ENCODE measurements around the gene PWP1. TPM values are rescaled to one million over a fixed set of nuclear protein-coding genes. Genes with fewer than 3 reads are reported as not detected.

The PWP1 gene
- total RNA-seq, 1 experiment from 2014 or later, result 49.7 TPM

DNA sequence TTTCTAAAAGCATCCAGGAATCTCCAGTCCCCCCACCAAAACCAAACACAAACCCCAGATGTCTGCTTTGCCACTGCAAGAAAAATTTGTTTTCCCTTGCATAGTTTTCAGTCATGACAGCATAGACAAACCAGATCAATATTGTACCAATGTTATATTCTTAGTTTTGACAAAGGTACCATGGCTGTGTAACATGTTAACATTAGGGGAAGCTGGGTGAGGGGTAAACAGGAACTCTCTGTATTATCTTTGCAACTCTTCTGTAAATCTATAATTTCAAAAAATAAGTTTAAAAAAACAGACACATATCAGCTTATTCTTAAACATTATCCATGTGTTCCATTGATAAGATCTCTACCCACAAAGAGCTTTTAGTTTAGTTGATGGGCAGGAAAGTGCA, 44.4 kb upstream of the PWP1 start:
- H3K23me2 ChIP-seq (ENCODE audit: insufficient read length, low read depth, low read length, poor library complexity, severe bottlenecking), result no peaks in the 10 kb centered on the region
- no peak for DNase-seq
- no peak overlapping the region for H2BK20ac ChIP-seq (ENCODE audit: low read depth, low read length, poor library complexity, severe bottlenecking)
- H2BK120ac ChIP-seq (ENCODE audit: low read depth, low read length, poor library complexity, severe bottlenecking), result no peak overlapping the region
- TF ChIP-seq, protein P1, sequence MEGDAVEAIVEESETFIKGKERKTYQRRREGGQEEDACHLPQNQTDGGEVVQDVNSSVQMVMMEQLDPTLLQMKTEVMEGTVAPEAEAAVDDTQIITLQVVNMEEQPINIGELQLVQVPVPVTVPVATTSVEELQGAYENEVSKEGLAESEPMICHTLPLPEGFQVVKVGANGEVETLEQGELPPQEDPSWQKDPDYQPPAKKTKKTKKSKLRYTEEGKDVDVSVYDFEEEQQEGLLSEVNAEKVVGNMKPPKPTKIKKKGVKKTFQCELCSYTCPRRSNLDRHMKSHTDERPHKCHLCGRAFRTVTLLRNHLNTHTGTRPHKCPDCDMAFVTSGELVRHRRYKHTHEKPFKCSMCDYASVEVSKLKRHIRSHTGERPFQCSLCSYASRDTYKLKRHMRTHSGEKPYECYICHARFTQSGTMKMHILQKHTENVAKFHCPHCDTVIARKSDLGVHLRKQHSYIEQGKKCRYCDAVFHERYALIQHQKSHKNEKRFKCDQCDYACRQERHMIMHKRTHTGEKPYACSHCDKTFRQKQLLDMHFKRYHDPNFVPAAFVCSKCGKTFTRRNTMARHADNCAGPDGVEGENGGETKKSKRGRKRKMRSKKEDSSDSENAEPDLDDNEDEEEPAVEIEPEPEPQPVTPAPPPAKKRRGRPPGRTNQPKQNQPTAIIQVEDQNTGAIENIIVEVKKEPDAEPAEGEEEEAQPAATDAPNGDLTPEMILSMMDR (conservative IDR thresholded peaks at IDR 0.05), result no peak
- H2BK15ac ChIP-seq (ENCODE audit: low read depth, low read length), result no peak overlapping the region
- H3K27me3 ChIP-seq (ENCODE audit: insufficient read depth, low read length), result no peaks in the 10 kb centered on the region
- H3K79me1 ChIP-seq (ENCODE audit: insufficient read depth, low read depth, low read length, poor library complexity, severe bottlenecking), result no peaks in the 10 kb centered on the region
- H3K79me2 ChIP-seq (ENCODE audit: insufficient read depth, low read length), result no peaks in the 10 kb centered on the region
- H4K20me1 ChIP-seq (ENCODE audit: control insufficient read depth, insufficient read depth, insufficient read length), result no peaks in the 10 kb centered on the region
- no peak overlapping the region for H3K18ac ChIP-seq (ENCODE audit: insufficient read length, low read depth, low read length)
- no peak overlapping the region for H2AK5ac ChIP-seq (ENCODE audit: insufficient read length, low read length)
- no peak overlapping the region for H3K4ac ChIP-seq (ENCODE audit: low read depth, low read length)
- no peak overlapping the region for H2AFZ ChIP-seq (ENCODE audit: low read length)
- no peak overlapping the region for H3K4me2 ChIP-seq (ENCODE audit: insufficient read depth, insufficient read length, low read length)
- H3K9ac ChIP-seq (ENCODE audit: extremely low read depth, insufficient read length, low read length), result no peak overlapping the region
- no peaks in the 10 kb centered on the region for H3K9me3 ChIP-seq (ENCODE audit: control insufficient read depth, low read depth, low read length)
- H2BK5ac ChIP-seq (ENCODE audit: insufficient read length, low read length), result no peak overlapping the region
- Mint-ChIP-seq H3K27me3 (ENCODE audit: low read depth) (no peaks in the 10 kb centered on the region), H3K27ac (no peak overlapping the region; a peak in 1 of 7 replicates), H3K4me1 (peaks cover 13% of the 10 kb centered on the region in 2 experiments), H3K4me3 (no peak overlapping the region), H3K9me3 (no peaks in the 10 kb centered on the region; a peak in 2 of 5 replicates), H3K36me3 (ENCODE audit: insufficient read depth in 1 of 3, low read depth in 3 of 3) (peaks cover 0 to 2% (median 0%) of the 10 kb centered on the region in 3 experiments; a peak in 2 of 7 replicates)
- no peaks in the 10 kb centered on the region for H3K4me1 ChIP-seq (ENCODE audit: insufficient read depth, low read length)
- no peak overlapping the region for H3K14ac ChIP-seq (ENCODE audit: insufficient read depth, low read length)
- H4K8ac ChIP-seq (replicated peaks; ENCODE audit: insufficient read length, low read depth, low read length), result no peak overlapping the region
- H2BK12ac ChIP-seq (ENCODE audit: insufficient read length, low read depth, low read length), result no peak overlapping the region
- no peak overlapping the region for H4K5ac ChIP-seq (ENCODE audit: insufficient read length, low read depth, low read length)
- H4K91ac ChIP-seq (ENCODE audit: insufficient read length, low read depth, low read length), result no peak overlapping the region
- no peak overlapping the region for H3K23ac ChIP-seq (ENCODE audit: insufficient read length, low read depth, low read length)
- H3T11ph ChIP-seq (ENCODE audit: low read length), result no peak overlapping the region
- H3K27ac ChIP-seq (ENCODE audit: insufficient read length, low read depth, low read length), result no peak overlapping the region
- no peak overlapping the region for H3K56ac ChIP-seq (ENCODE audit: insufficient read length, low read depth, low read length)
